Nephron (organoid): Measurements from ENCODE around the gene EBP.

Experiments
- H3K27ac Mint-ChIP-seq, 3 experiments: 2 replicates each; pipeline ENCODE4 v1.8.0; 2020; ENCODE audit warnings: mixed read lengths in 3 of 3, mild to moderate bottlenecking in 2 of 3, moderate library complexity in 1 of 3
- H3K27me3 Mint-ChIP-seq: 2 replicates; pipeline ENCODE4 v1.8.0; 2021; ENCODE audit warnings: low read depth, mild to moderate bottlenecking, moderate library complexity, mixed read lengths
- H3K36me3 Mint-ChIP-seq: 2 replicates; pipeline ENCODE4 v1.8.0; 2020; ENCODE audit warnings: low read depth, mixed read lengths
- H3K4me1 Mint-ChIP-seq: 2 replicates; pipeline ENCODE4 v1.8.0; 2020; ENCODE audit warnings: mixed read lengths
- H3K4me3 Mint-ChIP-seq, 3 experiments: 2 replicates each; pipeline ENCODE4 v1.8.0; 2020; ENCODE audit warnings: mild to moderate bottlenecking in 3 of 3, mixed read lengths in 3 of 3, moderate library complexity in 2 of 3
- H3K9me3 Mint-ChIP-seq: 2 replicates; pipeline ENCODE4 v1.8.0; 2020; ENCODE audit warnings: mixed read lengths
- TF ChIP-seq, protein P1 (sequence below), 3 experiments: fragments of 200-600 bp; sonication (generic); IDR thresholded peaks; one replicate each; pipeline ENCODE4 v1.5.0; 2021; ENCODE audit warnings: antibody characterized with exemption in 3 of 3; ENCODE audit not compliant: unreplicated experiment in 3 of 3

The EBP gene

DNA sequence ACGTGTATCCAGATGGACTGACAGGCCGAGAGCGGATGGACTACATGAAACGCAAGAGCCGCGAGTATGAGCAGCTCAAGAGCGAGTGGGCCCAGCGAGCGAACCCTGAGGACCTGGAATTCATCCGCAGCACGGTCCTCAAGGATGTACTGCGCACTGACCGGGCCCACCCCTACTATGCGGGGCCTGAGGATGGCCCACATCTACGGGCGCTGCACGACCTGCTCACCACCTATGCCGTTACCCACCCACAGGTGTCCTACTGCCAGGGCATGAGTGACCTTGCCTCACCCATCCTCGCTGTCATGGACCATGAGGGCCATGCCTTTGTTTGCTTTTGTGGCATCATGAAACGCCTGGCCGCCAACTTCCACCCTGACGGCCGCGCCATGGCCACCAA, 38.0 kb downstream of the EBP start:
- TF ChIP-seq, protein P1, sequence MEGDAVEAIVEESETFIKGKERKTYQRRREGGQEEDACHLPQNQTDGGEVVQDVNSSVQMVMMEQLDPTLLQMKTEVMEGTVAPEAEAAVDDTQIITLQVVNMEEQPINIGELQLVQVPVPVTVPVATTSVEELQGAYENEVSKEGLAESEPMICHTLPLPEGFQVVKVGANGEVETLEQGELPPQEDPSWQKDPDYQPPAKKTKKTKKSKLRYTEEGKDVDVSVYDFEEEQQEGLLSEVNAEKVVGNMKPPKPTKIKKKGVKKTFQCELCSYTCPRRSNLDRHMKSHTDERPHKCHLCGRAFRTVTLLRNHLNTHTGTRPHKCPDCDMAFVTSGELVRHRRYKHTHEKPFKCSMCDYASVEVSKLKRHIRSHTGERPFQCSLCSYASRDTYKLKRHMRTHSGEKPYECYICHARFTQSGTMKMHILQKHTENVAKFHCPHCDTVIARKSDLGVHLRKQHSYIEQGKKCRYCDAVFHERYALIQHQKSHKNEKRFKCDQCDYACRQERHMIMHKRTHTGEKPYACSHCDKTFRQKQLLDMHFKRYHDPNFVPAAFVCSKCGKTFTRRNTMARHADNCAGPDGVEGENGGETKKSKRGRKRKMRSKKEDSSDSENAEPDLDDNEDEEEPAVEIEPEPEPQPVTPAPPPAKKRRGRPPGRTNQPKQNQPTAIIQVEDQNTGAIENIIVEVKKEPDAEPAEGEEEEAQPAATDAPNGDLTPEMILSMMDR (IDR thresholded peaks at IDR 0.05; ENCODE audit: unreplicated experiment in 3 of 3): no peak
- Mint-ChIP-seq H3K4me1 (peaks cover 5% of the 10 kb centered on the region), H3K36me3 (peaks cover 38% of the 10 kb centered on the region), H3K27me3 (no peaks in the 10 kb centered on the region), H3K4me3 (no peak overlapping the region), H3K9me3 (peaks cover 11% of the 10 kb centered on the region), H3K27ac (no peak overlapping the region)

DNA sequence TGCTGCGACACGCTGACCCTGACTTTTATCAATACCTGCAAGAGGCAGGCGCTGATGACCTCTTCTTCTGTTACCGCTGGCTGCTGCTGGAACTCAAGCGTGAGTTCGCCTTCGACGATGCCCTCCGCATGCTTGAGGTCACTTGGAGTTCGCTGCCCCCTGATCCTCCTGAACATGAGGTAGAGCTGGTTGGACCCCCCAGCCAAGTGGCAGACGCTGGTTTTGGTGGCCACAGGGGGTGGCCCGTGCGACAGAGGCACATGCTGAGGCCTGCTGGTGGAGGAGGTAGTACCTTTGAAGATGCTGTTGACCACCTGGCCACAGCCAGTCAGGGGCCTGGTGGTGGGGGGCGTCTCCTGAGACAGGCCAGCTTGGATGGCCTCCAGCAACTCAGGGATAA, 38.4 kb downstream of the EBP start:
- Mint-ChIP-seq H3K9me3 (peaks cover 8% of the 10 kb centered on the region), H3K4me3 (no peak overlapping the region), H3K27ac (no peak overlapping the region), H3K4me1 (peaks cover 5% of the 10 kb centered on the region), H3K27me3 (no peaks in the 10 kb centered on the region), H3K36me3 (peaks cover 35% of the 10 kb centered on the region)
- TF ChIP-seq, protein P1 (IDR thresholded peaks at IDR 0.05; ENCODE audit: unreplicated experiment in 3 of 3): no peak

GRCh38 chrX:48560681-48561080, 39.1 kb downstream of the EBP start:
- H3K27me3 Mint-ChIP-seq: no peaks in the 10 kb centered on the region
- peaks cover 4% of the 10 kb centered on the region for H3K9me3 Mint-ChIP-seq
- TF ChIP-seq, protein P1 (IDR thresholded peaks at IDR 0.05; ENCODE audit: unreplicated experiment in 3 of 3): no peak
- H3K4me1 Mint-ChIP-seq: peaks cover 2% of the 10 kb centered on the region
- H3K36me3 Mint-ChIP-seq: peaks cover 30% of the 10 kb centered on the region
- H3K27ac Mint-ChIP-seq: no peak overlapping the region
- H3K4me3 Mint-ChIP-seq: no peak overlapping the region

DNA sequence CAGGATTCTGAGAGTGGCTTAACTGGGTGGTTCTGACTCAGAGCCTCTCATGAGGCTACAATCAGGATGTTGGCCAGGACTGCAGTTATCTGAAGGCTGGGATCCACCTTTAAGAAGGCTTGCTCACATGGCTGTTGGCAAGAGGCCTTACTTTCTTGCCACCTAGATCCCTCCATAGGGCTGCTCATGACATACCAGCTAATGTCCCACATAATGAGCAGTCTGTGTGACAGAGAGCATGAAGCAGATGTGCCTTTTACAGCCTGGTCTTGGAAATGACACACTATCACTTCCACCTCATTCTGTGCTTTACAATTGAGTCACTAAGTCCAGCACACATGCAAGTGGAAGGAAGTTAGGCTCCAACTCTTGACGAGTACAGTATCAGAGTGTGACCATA, 48.4 kb downstream of the EBP start:
- Mint-ChIP-seq H3K36me3 (peaks cover 2% of the 10 kb centered on the region), H3K4me1 (no peaks in the 10 kb centered on the region), H3K4me3 (no peak overlapping the region), H3K27ac (no peak overlapping the region), H3K27me3 (no peaks in the 10 kb centered on the region), H3K9me3 (peaks cover 9% of the 10 kb centered on the region)
- TF ChIP-seq, protein P1 (IDR thresholded peaks at IDR 0.05; ENCODE audit: unreplicated experiment in 3 of 3): no peak

GRCh38 chrX:48573690-48574269, 52.2 kb downstream of the EBP start:
- Mint-ChIP-seq H3K9me3 (peaks cover 9% of the 10 kb centered on the region), H3K4me1 (peaks cover 8% of the 10 kb centered on the region), H3K27ac (peak overlapping the region; percentile 99 to 100 (median 100)), H3K27me3 (no peaks in the 10 kb centered on the region), H3K4me3 (peak overlapping the region; percentile 98 to 100 (median 99)), H3K36me3 (peaks cover 36% of the 10 kb centered on the region)
- TF ChIP-seq, protein P1 (IDR thresholded peaks at IDR 0.05; ENCODE audit: unreplicated experiment in 3 of 3): no peak
